Pancreas (tissue), 10 donors: ENCODE data around the gene B3GNT4. TPM values are rescaled to one million over a fixed set of nuclear protein-coding genes. Genes with fewer than 3 reads are reported as not detected.

Experiments used
- ATAC-seq, 4 donors: fragments of 200-7000 bp; cut with Tn5 transposase; one replicate each; pipeline versions ENCODE4 v1.8.0 to v1.9.1; 2020; ENCODE audit warnings: mild to moderate bottlenecking in 4 of 4, moderate library complexity in 4 of 4
- DNase-seq, 6 donors: peaks; one replicate each; pipeline ENCODE4 v3.0.0-alpha.2; 2020
- FAIRE-seq: peaks from 2 replicates; lab custom pipeline; 2012; peaks lifted over from hg19 to GRCh38; lab: Jason Lieb, UNC
- H3K27ac ChIP-seq, 4 donors: fragments of 200-600 bp; sonication (generic); 1 replicate in 3 of 4; 2 replicates in 1 of 4; pipeline versions ENCODE4 v1.5.0 to v1.8.0; 2020
- H3K27me3 ChIP-seq, 4 donors: fragments of 200-600 bp; one replicate each; pipeline ENCODE4 v1.8.0; 2021
- H3K36me3 ChIP-seq, 3 donors: fragments of 200-600 bp; sonication (generic) in 1 of 3; one replicate each; pipeline versions ENCODE4 v1.5.0 to v1.8.0; 2020 to 2021
- H3K4me1 ChIP-seq, 3 donors: fragments of 200-600 bp; one replicate each; pipeline ENCODE4 v1.8.0; 2021
- H3K4me3 ChIP-seq, 4 donors: fragments of 200-600 bp; sonication (generic) in 2 of 4; one replicate each; pipeline versions ENCODE4 v1.5.0 to v1.8.0; 2020 to 2021
- H3K9me3 ChIP-seq, 4 donors: fragments of 200-600 bp; one replicate each; pipeline ENCODE4 v1.8.0; 2021
- CTCF ChIP-seq, 4 donors: fragments of 200-600 bp; sonication (generic) in 3 of 4; IDR thresholded peaks; one replicate each; pipeline versions ENCODE4 v1.5.0 to v1.8.0; 2021; ENCODE audit warnings: antibody characterized with exemption in 4 of 4
- WGBS, 2 donors: extraction: QIAGEN DNeasy Blood & Tissue Kit; methylation state at CpG; one replicate each; pipeline ENCODE4 v1.1.7; 2013; 5-methylcytosine and 5-hydroxymethylcytosine counted together
- intact Hi-C, 3 donors: fragments of 100-400 bp; cut with DNase I; formaldehyde crosslinking; loops; one replicate each; pipeline versions ENCODE4 v1.11.1 to v1.14.2; 2022
- polyA plus RNA-seq, 2 donors: library from polyadenylated mRNA; stranded (reverse); fragments of 200-250 nt; gene quantifications; one replicate each; pipeline ENCODE4 v1.2.3, GENCODE V29; 2013
- total RNA-seq, 6 donors: library from RNA; stranded (reverse); fragmentation: NEBNext Ultra II Directional in 4 of 6; extraction: Animal tissue kit (Norgen Biotek cat#: 25700) in 4 of 6; gene quantifications; one replicate each; pipeline versions ENCODE4 v1.2.1 to v1.2.4, GENCODE V29; 2021 to 2023
- donor health status: healthy with polysubstance abuse.
- donor health status: DM: no; HTN: no; CAD: no; lungs with moderate emphysema.
- donor health status: DM: no; HTN: no; CAD: no.
- donor health status: control.
- donor health status: control.
- donor health status: Bipolar disorder and iron deficiency.
- donor health status: DM: yes; HTN: yes; CAD: no.
- donor health status: DM: no; HTN: no; CAD: no.
- donor health status: DM: no; HTN: no; CAD: no.
- donor health status: DM: yes; HTN: yes; CAD: no.

Gene B3GNT4
- total and polyA plus RNA-seq, 8 donors = 0.06 to 0.61 (median 0.22) TPM; not detected in 2

GRCh38 chr12:122192441-122192840, 11.1 kb upstream of the B3GNT4 start:
- no peaks in the 10 kb centered on the region for H3K36me3 ChIP-seq
- TF ChIP-seq CTCF (IDR thresholded peaks at IDR 0.05) = no peak
- FAIRE-seq = no peak
- DNase-seq = no peak
- intact Hi-C loops = loop anchor here in 1 of 3 donors (10.0 kb wide), 1 partner anchor 278 kb away; the partner anchor contains the start of gene CFAP251
- no peak overlapping the region for H3K27ac ChIP-seq
- H3K9me3 ChIP-seq = no peaks in the 10 kb centered on the region
- H3K4me1 ChIP-seq = no peaks in the 10 kb centered on the region
- no peak overlapping the region for H3K4me3 ChIP-seq
- WGBS, 2 donors = 76 to 84% methylated on average over 11 of the region's 11 CpGs
- no peaks in the 10 kb centered on the region for H3K27me3 ChIP-seq
- no peak for ATAC-seq

GRCh38 chr12:122194804-122195203, 8.7 kb upstream of the B3GNT4 start:
- no peak overlapping the region for H3K4me3 ChIP-seq
- TF ChIP-seq CTCF (IDR thresholded peaks at IDR 0.05) = no peak
- H3K27me3 ChIP-seq = no peaks in the 10 kb centered on the region
- no peaks in the 10 kb centered on the region for H3K36me3 ChIP-seq
- FAIRE-seq = no peak
- H3K4me1 ChIP-seq = no peaks in the 10 kb centered on the region
- no peak for ATAC-seq
- H3K9me3 ChIP-seq = no peaks in the 10 kb centered on the region
- 72 to 93% methylated on average over 1 of the region's 1 CpG for WGBS, 2 donors
- no peak for DNase-seq
- intact Hi-C loops = loop anchor here in 1 of 3 donors (10.0 kb wide), 1 partner anchor 280 kb away; the partner anchor contains the start of gene CFAP251
- no peak overlapping the region for H3K27ac ChIP-seq

GRCh38 chr12:122195405-122195804, 8.1 kb upstream of the B3GNT4 start:
- DNase-seq = no peak
- intact Hi-C loops = loop anchor here in 1 of 3 donors (10.0 kb wide), 1 partner anchor 281 kb away; the partner anchor contains the start of gene CFAP251
- no peaks in the 10 kb centered on the region for H3K36me3 ChIP-seq
- no peak for TF ChIP-seq CTCF (IDR thresholded peaks at IDR 0.05)
- WGBS, 2 donors = 80 to 89% methylated on average over 4 of the region's 4 CpGs
- ATAC-seq = no peak
- no peak for FAIRE-seq
- no peaks in the 10 kb centered on the region for H3K27me3 ChIP-seq
- H3K4me1 ChIP-seq = no peaks in the 10 kb centered on the region
- no peak overlapping the region for H3K4me3 ChIP-seq
- no peaks in the 10 kb centered on the region for H3K9me3 ChIP-seq
- no peak overlapping the region for H3K27ac ChIP-seq

GRCh38 chr12:122197612-122197966, 5.9 kb upstream of the B3GNT4 start:
- Histone ChIP-seq H3K36me3 (no peaks in the 10 kb centered on the region), H3K9me3 (no peaks in the 10 kb centered on the region), H3K4me1 (peaks cover 0 to under 1% (median 0%) of the 10 kb centered on the region in 3 donors), H3K27me3 (no peaks in the 10 kb centered on the region), H3K4me3 (no peak overlapping the region), H3K27ac (no peak overlapping the region)
- FAIRE-seq (no peak), ATAC-seq (no peak), DNase-seq (no peak)
- intact Hi-C loops = loop anchor here in 1 of 3 donors (10.0 kb wide), 1 partner anchor 283 kb away; the partner anchor contains the start of gene CFAP251
- TF ChIP-seq CTCF (IDR thresholded peaks at IDR 0.05) = no peak
- 74 to 83% methylated on average over 1 of the region's 1 CpG for WGBS, 2 donors
